ENCODE results near the gene MAP6. TPM values are rescaled to one million over a fixed set of nuclear protein-coding genes. Genes with fewer than 3 reads are reported as not detected.

The MAP6 gene
- total and polyA plus RNA-seq, 2 of the 13 experiments (the other 11 are each of a cell fraction or from before 2014, with no cell fraction given) = 0.04 TPM; not detected in 1

GRCh38 chr11:75706260-75706729 is 37.5 kb upstream of the MAP6 start (continued):
- TF ChIP-seq, protein P1, sequence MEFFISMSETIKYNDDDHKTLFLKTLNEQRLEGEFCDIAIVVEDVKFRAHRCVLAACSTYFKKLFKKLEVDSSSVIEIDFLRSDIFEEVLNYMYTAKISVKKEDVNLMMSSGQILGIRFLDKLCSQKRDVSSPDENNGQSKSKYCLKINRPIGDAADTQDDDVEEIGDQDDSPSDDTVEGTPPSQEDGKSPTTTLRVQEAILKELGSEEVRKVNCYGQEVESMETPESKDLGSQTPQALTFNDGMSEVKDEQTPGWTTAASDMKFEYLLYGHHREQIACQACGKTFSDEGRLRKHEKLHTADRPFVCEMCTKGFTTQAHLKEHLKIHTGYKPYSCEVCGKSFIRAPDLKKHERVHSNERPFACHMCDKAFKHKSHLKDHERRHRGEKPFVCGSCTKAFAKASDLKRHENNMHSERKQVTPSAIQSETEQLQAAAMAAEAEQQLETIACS (CRISPR knock-in tag; IDR thresholded peaks at IDR 0.05) = no peak
- peak; percentile 77 for TF ChIP-seq SALL1 (CRISPR knock-in tag; IDR thresholded peaks at IDR 0.05)
- TF ChIP-seq TFDP1 (CRISPR knock-in tag; IDR thresholded peaks at IDR 0.05; ENCODE audit: borderline replicate concordance) = no peak
- TF ChIP-seq ZNF713 (CRISPR knock-in tag; IDR thresholded peaks at IDR 0.05) = no peak
- 0 out of 2 replicates have a peak, but pooled peaks have one; percentile 28 for TF ChIP-seq ARNT2 (CRISPR knock-in tag; IDR thresholded peaks at IDR 0.05; ENCODE audit: low read depth)
- no peak for TF ChIP-seq ZNF337 (CRISPR knock-in tag; IDR thresholded peaks at IDR 0.05; ENCODE audit: borderline replicate concordance, low read depth)
- no peak for TF ChIP-seq EP300 (IDR thresholded peaks at IDR 0.05; ENCODE audit: low read depth in 2 of 2, low read length in 2 of 2)
- TF ChIP-seq EP300 (CRISPR knock-in tag; IDR thresholded peaks at IDR 0.05; ENCODE audit: borderline replicate concordance) = no peak
- TF ChIP-seq ZNF230 (CRISPR knock-in tag; IDR thresholded peaks at IDR 0.05) = no peak
- TF ChIP-seq, protein P2, sequence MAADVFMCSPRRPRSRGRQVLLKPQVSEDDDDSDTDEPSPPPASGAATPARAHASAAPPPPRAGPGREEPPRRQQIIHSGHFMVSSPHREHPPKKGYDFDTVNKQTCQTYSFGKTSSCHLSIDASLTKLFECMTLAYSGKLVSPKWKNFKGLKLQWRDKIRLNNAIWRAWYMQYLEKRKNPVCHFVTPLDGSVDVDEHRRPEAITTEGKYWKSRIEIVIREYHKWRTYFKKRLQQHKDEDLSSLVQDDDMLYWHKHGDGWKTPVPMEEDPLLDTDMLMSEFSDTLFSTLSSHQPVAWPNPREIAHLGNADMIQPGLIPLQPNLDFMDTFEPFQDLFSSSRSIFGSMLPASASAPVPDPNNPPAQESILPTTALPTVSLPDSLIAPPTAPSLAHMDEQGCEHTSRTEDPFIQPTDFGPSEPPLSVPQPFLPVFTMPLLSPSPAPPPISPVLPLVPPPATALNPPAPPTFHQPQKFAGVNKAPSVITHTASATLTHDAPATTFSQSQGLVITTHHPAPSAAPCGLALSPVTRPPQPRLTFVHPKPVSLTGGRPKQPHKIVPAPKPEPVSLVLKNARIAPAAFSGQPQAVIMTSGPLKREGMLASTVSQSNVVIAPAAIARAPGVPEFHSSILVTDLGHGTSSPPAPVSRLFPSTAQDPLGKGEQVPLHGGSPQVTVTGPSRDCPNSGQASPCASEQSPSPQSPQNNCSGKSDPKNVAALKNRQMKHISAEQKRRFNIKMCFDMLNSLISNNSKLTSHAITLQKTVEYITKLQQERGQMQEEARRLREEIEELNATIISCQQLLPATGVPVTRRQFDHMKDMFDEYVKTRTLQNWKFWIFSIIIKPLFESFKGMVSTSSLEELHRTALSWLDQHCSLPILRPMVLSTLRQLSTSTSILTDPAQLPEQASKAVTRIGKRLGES (CRISPR knock-in tag; IDR thresholded peaks at IDR 0.05; ENCODE audit: borderline replicate concordance) = no peak
- TF ChIP-seq HOXA3 (CRISPR knock-in tag; IDR thresholded peaks at IDR 0.05) = peak; percentile 58; the same call in 1 of the 2 replicates
- TF ChIP-seq, protein P3, sequence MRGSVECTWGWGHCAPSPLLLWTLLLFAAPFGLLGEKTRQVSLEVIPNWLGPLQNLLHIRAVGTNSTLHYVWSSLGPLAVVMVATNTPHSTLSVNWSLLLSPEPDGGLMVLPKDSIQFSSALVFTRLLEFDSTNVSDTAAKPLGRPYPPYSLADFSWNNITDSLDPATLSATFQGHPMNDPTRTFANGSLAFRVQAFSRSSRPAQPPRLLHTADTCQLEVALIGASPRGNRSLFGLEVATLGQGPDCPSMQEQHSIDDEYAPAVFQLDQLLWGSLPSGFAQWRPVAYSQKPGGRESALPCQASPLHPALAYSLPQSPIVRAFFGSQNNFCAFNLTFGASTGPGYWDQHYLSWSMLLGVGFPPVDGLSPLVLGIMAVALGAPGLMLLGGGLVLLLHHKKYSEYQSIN (CRISPR knock-in tag; IDR thresholded peaks at IDR 0.05; ENCODE audit: borderline replicate concordance) = no peak
- TF ChIP-seq KDM4B (CRISPR knock-in tag; IDR thresholded peaks at IDR 0.05) = no peak
- no peak for TF ChIP-seq MZF1 (CRISPR knock-in tag; IDR thresholded peaks at IDR 0.05; ENCODE audit: borderline replicate concordance)
- TF ChIP-seq ZC3H13 (CRISPR knock-in tag; IDR thresholded peaks at IDR 0.05) = peak; percentile 70; the same call in 1 of the 2 replicates
- 0 out of 2 replicates have a peak, but pooled peaks have one; percentile 33 for TF ChIP-seq KDM3A (CRISPR knock-in tag; IDR thresholded peaks at IDR 0.05; ENCODE audit: low read depth)
- TF ChIP-seq ZBTB4 (CRISPR knock-in tag; IDR thresholded peaks at IDR 0.05; ENCODE audit: borderline replicate concordance) = no peak
- TF ChIP-seq NPAS2 (CRISPR knock-in tag; IDR thresholded peaks at IDR 0.05; ENCODE audit: borderline replicate concordance) = no peak
- peak; percentile 32; the same call in 1 of the 2 replicates for TF ChIP-seq MEF2D (CRISPR knock-in tag; IDR thresholded peaks at IDR 0.05)
- TF ChIP-seq HHEX (CRISPR knock-in tag; IDR thresholded peaks at IDR 0.05) = no peak
- TF ChIP-seq ZFP1 (CRISPR knock-in tag; IDR thresholded peaks at IDR 0.05) = no peak
